HG03139 (cell line): ENCODE results near the gene EXOSC5.

Experiments used
- ATAC-seq: cut with Tn5 transposase; IDR thresholded peaks from one replicate; pipeline ENCODE4 v1.9.1; 2021; ENCODE audit not compliant: unreplicated experiment

Gene EXOSC5

DNA sequence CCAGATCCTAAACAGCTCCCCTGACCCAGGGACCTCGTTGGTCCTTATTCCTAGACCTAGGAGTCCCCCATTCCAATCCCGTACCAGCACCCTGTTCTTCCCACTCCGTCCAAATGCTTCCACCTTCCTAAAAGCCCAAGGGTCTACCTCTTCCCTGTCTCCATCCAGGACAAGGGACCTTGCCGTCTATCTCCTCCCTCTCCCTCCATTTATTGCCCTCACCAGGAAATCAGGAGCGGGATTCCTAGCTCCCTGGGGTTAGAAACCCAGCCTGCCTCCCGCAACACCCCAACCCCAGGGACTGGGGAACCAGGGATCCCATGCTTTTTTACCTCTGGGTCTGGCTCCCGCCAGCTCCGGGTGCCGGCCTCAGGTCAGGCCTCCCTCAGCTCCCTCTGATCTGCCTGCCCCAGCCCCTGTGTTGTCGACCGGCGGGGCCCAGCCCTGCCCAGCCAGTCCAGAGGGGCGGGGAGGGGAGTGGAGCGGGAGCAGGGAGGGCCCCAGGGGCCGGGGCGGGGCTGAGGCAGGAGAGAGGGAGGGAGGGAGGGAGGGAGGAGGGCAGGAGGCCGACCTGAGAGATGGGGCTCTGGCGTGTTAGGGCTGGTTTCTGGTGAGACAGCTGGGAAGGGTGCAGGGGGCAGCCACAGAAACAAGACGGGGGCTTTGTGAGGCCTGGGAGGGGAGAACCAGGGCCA lies 29.9 kb upstream of the EXOSC5 start, which contains the start of gene B3GNT8:
B3GNT8 (minus strand) TSS at position 423 of the 695 bp plus-strand sequence. CDS start 596 bp downstream, outside the sequence.
- ATAC-seq = no peak

DNA sequence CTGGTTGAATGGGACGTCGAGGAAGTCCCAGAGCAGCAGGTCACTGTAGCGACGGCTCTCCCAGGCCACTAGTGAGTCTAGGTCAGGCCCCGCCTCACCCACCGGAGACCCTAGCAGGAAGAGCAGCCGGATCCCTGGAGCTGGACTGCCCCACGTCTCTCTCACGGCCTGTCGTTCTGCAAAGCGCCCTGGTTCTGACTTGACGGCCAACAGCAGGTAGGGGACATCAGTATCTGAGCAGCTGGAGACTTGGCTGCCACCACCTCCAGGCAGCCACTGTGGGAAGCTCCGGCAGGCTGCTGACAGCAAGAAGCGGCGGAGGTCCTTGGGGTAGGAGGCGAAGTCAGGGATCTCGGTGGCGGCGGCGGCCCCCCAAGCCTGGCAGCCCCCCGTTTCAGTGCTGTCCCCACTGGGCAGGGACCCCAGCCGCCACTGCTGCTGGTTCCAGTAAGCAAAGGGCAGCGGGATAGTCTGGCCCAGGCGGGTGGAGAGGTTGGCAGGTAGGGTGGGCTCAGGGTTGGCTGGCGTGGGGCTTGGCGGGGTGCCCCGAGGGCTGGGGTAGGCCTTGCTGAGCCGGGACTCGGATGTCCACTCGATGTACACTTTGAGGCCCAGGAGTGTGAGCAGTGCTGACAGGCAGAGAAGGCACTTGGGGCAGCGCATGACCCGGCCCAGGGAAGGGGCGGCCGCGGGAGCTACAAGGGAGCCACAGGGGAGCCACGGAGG lies 29.1 kb upstream of the EXOSC5 start:
- no peak for ATAC-seq

DNA sequence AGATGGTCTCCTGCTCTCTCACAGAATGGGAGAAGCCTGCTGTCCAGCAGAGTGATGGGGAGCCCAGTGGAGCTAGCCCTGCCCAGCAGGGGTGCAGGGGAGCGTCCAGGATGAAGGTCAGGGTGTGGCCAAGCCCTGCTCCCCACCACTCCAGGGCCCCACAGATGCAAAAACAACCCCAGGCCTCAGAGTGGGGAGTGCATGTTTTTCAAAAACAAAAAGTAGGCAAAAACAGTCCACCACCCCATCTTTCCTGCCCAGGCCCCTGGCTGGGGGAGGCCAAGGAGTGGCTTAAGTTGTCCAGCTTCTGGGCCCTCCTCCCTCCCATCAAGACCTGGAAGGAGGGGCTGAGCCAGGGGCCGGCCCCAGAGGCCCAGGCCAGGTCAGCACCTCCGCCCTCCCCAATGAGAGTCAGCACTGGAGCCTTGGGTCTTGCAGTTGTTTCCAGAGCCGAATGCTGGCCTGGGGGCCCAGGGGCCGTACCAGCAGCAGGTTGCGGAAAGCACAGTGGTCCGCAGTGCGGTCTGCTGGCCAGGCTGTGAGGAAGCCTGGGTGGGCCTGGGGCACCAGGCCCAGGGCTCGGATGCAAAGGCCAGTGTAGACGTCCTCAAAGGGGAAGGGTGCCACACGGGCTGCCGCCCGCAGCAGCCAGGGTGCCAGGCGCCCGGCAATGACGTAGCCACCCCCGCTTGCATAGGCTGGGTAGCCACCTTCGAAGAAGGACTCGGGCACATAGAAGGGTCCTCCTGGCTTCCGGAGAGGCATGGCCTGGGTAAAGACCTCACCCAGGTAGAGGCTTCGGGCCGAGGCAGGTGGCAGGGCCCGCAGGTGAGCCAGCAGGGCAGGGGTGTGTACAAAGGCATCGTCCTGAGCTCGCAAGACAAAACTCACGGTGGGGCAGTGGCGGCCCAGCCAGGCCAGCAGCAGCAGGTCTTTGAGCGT lies 28.3 kb upstream of the EXOSC5 start:
- ATAC-seq = no peak

DNA sequence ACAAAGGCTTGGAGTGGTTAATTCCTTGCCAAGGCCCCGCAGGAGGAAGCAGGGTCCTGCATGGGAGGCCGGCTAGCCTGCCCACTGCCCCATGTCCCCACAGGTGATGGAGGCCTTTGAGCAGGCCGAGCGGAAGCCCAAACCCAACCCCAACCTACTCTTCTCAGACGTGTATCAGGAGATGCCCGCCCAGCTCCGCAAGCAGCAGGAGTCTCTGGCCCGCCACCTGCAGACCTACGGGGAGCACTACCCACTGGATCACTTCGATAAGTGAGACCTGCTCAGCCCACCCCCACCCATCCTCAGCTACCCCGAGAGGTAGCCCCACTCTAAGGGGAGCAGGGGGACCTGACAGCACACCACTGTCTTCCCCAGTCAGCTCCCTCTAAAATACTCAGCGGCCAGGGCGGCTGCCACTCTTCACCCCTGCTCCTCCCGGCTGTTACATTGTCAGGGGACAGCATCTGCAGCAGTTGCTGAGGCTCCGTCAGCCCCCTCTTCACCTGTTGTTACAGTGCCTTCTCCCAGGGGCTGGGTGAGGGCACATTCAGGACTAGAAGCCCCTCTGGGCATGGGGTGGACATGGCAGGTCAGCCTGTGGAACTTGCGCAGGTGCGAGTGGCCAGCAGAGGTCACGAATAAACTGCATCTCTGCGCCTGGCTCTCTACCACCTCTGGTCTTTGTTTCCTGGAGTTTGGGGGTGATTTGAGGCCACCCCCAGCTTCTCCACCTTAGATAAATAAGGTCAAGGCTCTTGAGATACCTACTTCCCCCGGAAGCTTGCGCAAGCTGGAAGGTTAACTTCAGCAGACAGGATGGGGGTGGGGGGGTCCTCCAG lies 27.4 kb upstream of the EXOSC5 start:
- ATAC-seq = no peak

DNA sequence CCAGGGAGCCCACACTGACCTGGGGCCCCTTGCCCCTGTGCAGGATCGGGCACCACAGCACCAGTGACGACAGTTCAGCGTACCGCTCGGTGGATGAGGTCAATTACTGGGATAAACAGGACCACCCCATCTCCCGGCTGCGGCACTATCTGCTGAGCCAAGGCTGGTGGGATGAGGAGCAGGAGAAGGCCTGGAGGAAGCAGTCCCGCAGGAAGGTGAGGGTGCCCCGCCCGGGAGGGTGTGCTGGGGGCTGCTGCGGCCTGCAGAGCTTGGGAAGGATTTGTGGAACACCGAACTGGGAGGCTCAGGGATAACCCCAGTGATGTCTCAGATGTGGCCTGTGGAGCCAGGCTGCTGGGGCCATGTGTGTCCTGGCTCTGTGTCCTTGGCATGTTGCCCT lies 25.8 kb upstream of the EXOSC5 start:
- ATAC-seq = no peak

DNA sequence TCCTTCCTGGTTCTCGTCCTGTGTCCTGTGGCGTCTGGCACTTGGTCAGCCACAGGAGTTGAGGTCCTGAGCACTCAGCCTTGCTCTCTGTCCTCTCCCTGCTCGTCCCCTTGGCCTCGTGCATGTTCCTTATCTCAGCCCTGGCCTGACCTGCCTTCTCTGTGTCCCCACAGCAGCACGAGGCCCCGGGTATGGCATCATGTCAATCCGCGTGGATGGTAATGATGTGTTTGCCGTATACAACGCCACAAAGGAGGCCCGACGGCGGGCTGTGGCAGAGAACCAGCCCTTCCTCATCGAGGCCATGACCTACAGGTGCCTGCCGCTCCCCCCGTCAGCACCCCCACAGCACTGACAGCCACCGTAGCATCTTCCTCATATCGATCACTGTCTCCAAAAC lies 25.3 kb upstream of the EXOSC5 start:
- no peak for ATAC-seq

DNA sequence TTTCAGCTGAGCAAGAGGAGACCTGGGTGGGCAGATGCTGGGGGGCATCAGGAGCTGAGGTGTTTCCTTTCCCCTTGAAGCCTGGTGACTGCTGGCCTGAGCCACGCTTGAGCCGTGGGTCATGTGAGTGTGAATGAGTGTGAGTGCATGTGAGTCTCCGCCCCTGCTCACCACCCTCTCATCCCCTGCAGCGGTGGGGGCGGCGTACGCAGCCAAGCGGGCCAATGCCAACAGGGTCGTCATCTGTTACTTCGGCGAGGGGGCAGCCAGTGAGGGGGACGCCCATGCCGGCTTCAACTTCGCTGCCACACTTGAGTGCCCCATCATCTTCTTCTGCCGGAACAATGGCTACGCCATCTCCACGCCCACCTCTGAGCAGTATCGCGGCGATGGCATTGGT lies 24.8 kb upstream of the EXOSC5 start:
- ATAC-seq = no peak

DNA sequence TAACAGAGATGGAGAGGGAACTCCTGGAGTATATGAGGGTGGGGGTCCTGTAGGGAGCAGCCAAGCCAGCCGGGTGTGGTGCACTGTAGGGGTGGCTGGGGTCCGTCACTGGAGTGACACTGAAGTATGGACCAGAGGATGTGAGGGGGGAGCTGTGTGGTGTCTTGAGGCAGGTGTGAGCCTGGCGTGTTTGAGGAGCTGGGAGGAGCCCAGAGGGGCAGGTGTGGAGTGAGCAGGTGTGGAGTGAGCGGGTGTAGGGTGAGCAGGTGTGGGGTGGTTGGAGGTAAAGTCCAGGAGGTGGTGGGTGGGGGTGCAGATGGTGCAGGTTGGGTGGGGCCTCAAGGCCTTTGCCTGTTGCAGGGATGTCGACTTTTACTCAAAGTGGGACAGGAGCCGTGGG lies 24.2 kb upstream of the EXOSC5 start:
- no peak for ATAC-seq

DNA sequence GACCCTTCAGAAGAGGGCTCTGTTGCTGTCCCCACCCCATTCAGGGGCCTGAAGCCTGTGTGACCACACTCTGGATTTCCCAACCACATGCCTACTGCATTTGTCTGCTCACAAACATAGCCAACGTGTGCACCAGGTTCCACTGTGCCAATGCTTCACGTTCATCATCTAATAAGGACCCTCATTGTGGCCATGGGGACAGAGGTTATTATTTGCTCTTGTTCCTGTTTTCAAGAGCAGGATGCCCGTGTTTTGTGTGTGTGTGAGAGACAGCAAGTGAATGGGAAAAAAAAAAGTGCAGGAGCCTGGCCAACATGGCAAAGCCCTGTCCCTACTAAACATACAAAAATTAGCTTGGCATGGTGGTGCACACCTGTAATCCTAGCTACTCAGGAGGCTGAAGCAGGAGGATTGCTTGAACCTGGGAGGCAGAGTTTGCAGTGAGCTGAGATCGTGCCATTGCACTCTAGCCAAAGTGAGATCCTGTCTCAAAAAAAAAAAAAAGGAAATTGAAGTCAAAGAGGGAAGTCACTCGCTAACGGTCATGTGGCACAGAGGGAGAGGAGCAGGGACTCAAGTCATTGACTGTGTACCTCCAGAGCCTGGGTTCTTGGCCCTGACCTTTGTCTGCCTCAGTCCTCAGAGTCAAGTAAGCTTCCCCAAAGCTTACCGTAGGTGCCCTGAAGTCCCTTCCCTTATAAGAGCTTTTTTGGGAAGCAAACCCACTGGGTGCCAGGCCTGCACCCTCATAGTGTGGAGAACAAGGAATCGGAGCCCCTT lies 23.1 kb upstream of the EXOSC5 start:
- no peak for ATAC-seq

DNA sequence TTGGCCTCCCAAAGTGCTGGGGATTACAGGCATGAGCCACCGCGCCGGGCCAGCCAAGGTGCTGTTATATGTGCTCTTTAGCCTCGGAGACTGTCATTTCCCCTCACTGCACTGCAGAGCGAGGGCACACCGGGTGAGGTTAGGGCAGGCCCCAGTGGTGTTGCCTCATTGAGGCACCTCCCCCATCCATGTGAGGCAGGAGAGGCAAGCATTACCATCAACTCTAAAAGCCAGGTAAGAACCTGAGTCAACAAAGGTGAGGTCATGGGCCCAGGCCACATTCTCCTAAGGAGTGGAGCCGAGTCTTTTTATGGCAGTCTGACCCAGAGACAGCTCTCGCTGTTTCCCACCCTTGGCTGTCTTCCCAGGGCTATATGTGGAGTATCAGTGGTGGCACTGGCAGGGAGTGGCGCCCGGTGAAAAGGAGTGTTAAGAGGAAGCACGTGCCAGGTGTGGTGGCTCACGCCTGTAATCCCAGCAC lies 19.1 kb upstream of the EXOSC5 start:
- ATAC-seq = no peak

DNA sequence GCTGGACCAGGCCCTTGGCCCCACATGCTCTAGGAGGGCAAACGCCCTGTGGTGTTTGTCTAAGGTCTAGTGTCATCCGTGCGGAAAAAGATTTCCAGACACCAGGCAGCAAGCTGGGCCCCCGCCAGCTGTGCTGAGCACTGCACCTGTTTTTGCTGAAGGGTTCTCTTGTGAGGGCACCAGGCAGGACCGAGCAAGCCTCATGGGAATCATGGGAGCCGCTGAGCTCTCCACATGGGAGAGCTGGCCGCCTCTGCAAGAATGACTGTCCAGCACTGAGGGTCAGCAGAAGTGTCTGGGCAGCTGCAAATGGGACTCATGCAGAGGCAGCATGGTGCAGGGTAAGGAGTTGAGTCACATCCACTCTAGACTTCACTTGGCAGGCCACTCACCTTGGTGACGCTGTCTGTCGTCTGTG lies 18.0 kb upstream of the EXOSC5 start:
- no peak for ATAC-seq

DNA sequence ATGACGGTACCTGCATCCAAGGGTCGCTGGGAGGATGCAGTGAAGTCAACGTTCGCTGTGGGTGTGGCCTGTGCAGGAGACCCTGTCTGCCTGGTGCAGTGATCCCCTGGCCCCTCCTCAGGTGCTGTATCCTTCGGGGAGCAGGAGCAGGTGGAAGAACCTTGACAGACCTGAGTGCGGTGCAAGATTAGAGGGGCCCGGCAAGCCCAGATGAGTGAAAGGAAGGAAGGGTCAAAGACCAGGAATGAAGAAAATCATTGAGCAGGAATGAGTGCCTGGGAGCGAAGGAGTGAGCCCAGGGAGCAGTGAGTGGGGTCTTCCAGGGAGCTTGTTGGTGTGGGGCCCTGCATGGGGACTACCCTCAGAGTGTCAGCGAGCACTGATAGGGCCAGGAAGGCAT lies 17.3 kb upstream of the EXOSC5 start:
- ATAC-seq = no peak

DNA sequence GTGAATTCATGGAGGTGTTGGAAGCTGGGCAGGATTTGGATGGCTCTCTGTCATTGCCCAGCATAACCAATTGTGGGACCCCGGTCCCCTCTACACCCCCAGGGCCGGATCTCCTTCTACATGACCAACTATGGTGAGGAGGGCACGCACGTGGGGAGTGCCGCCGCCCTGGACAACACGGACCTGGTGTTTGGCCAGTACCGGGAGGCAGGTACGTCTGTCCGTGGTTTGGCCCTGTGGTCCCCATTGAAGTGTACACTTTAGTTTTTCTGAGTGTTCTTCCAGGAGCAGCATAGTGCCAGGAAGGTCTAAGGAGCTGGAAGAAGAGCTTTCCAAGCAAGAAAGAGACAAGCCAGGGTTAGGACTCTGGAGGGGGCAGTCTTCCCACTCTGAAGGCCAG lies 16.8 kb upstream of the EXOSC5 start:
- no peak for ATAC-seq

DNA sequence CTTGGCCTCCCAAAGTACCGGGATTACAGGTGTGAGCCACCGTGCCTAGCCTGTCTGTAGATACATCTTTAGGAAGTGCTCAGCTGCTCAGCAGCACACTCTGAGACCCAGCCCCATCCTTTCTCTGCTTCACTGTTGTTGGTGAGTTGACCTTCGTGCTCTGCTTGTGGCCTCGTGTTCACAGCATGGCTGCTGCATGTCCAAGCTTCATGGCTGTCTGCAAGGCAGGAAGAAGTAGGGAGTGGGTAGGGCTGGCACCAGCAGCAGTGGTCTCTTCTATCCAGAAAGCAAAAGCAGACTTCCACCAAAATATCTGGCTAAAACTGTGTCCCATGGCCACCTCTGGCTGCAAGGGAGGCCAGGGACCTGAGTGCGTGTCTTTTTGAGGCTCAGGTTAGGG lies 15.8 kb upstream of the EXOSC5 start:
- ATAC-seq = no peak

DNA sequence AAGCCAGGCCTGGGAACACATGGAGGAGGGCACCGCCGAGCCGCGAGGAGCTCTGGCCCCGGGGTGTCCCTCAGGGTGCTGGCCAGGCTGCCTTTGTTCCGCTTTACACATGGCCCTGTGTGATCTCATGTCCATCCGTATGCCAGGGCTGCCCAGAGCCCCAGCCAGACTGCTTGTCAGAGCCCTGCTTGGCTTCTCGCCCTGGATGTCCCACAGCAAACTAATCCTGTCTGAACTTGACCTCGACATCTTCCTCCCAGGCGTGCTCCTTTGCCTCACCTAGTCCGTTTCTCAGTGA lies 14.8 kb upstream of the EXOSC5 start:
- no peak for ATAC-seq

DNA sequence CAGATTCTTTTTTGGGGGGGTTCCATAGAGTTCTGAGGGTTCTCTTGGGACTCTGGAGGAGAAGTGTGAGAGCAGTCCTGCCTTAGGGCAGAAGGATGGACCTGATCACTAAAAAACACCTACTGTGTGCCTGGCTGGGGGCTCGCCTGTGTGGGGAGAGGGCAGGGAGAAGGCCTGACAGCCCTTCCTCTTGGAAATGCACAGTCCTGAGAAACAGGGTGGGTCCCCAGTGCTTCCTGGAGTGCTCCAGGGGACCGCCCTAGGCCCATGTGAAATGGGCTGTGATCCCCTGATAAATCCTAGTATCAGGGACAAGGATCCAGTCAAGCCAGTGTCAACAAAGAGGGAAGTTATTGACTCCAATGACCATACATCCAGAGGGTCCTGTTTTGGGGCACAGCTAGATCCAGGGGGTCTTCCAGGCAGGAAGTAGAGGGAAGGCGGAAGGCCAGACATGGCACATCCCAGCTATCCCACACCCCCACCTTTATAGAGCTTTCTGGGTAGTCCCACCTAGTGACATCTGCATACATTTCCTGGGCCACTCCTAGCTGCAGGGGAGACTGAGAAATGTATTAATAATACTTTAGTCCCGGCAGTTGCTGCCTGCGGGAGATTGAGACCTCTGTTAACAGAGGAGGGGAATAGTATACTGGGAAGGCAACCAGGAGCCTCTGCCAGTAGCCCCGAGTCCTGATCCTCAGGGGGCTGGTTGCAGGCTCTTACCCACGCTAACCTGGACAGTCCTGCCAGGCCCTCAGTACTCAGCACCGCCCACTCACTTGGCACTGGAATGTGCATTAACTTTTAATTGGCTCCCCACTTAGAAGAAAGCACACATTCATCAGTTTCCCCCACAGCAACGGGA lies 14.2 kb upstream of the EXOSC5 start:
- ATAC-seq = no peak

DNA sequence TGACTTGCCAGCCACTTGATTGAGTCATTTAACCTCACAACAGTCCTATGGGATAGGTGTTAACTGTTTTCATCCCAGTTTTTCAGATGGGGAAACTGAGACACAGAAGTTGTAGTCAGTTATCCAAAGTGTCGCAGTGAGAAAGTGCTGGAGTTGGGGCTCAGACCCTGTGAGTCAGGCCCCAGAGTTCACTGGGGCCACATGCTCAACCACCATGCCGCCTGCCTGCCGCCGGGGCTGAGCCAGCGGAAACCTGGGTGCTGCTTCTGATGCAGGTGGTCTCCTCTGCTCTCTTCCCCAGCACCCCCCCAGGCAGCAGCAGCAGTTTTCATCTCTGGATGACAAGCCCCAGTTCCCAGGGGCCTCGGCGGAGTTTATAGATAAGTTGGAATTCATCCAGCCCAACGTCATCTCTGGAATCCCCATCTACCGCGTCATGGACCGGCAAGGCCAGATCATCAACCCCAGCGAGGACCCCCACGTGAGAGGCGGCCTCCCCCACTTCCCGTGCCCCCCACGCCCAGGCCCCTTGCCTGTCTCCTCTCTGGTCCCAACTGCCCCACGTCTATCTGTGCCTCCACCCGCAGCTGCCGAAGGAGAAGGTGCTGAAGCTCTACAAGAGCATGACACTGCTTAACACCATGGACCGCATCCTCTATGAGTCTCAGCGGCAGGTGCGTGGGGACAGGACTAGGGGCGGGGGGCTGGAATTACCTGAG lies 13.3 kb upstream of the EXOSC5 start:
- ATAC-seq = no peak

DNA sequence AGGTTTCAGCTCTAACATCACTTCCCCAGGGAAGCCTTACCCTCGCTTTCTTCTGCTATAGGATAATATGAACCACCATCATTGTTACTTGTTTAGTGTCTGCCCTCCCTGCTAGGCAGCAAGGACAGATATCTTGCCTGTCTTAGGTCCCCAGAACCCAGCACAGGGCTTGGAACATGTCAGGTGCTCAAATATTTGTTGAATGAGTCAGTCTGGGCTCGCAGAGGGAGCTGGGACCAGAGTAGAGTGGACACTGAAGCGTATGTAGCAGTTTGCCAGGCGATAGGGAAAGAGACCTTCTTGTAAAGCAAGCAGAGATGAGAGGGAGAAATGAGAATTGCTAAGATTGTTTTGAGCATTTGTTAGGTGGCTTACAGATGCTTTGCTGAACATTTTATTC lies 12.1 kb upstream of the EXOSC5 start:
- ATAC-seq = no peak
